GM19324 (cell line): ENCODE results near the gene NRBF2.
A peak's percentile ranks its signal among the peaks of the same experiment; 100 is the strongest.
"Not testable (repeated sequence)": the region's sequence is repeated elsewhere in the genome, so short reads cannot be mapped to it uniquely, and the experiment has no call there.

Source experiments
- ATAC-seq: cut with Tn5 transposase; IDR thresholded peaks from one replicate; pipeline ENCODE4 v1.9.1; 2021; ENCODE audit warnings: mild to moderate bottlenecking, moderate library complexity; ENCODE audit not compliant: unreplicated experiment, low FRiP score

Gene NRBF2

GRCh38 chr10:63133056-63133820 is at the start of gene NRBF2:
Gene NRBF2, plus strand, starts transcription at chr10:63133328. Its CDS starts 143 bp downstream, at chr10:63133471.
- ATAC-seq = peak; percentile 98

GRCh38 chr10:63083406-63083805 is 49.7 kb upstream of the NRBF2 start:
- ATAC-seq = not testable (repeated sequence)

- peak; percentile 67 for ATAC-seq
Measured at GRCh38 chr10:63083904-63084689, 49.0 kb upstream of the NRBF2 start.

- ATAC-seq = no peak
Measured at GRCh38 chr10:63084690-63085382, 48.3 kb upstream of the NRBF2 start.

GRCh38 chr10:63093227-63093626 is 39.9 kb upstream of the NRBF2 start:
- no peak for ATAC-seq

- no peak for ATAC-seq
Measured at GRCh38 chr10:63094405-63094804, 38.7 kb upstream of the NRBF2 start.

GRCh38 chr10:63094881-63095280 is 38.2 kb upstream of the NRBF2 start:
- no peak for ATAC-seq

- no peak for ATAC-seq
Measured at GRCh38 chr10:63099734-63100133, 33.4 kb upstream of the NRBF2 start.

GRCh38 chr10:63101091-63101490 is 32.0 kb upstream of the NRBF2 start:
- ATAC-seq = not testable (repeated sequence)

- not testable (repeated sequence) for ATAC-seq
Measured at GRCh38 chr10:63102279-63102883, 30.7 kb upstream of the NRBF2 start.

GRCh38 chr10:63103178-63103577 is 29.9 kb upstream of the NRBF2 start:
- ATAC-seq = not testable (repeated sequence)

- no peak for ATAC-seq
Measured at GRCh38 chr10:63103971-63104409, 29.1 kb upstream of the NRBF2 start.

GRCh38 chr10:63105225-63106110 is 27.7 kb upstream of the NRBF2 start:
- no peak for ATAC-seq

- no peak for ATAC-seq
Measured at GRCh38 chr10:63106111-63106755, 26.9 kb upstream of the NRBF2 start.

- ATAC-seq = no peak
Measured at GRCh38 chr10:63107943-63108437, 25.1 kb upstream of the NRBF2 start.

GRCh38 chr10:63110940-63111339 is 22.2 kb upstream of the NRBF2 start:
- ATAC-seq = no peak

GRCh38 chr10:63114031-63114814 is 18.9 kb upstream of the NRBF2 start:
- ATAC-seq = no peak

- ATAC-seq = no peak
Measured at GRCh38 chr10:63115732-63116383, 17.3 kb upstream of the NRBF2 start.
